GM12878 (cell line): ENCODE results near the gene GSTCD. TPM values are rescaled to one million over a fixed set of nuclear protein-coding genes. Genes with fewer than 3 reads are reported as not detected.
A peak's percentile ranks its signal among the peaks of the same experiment; 100 is the strongest.

ENCODE experiments used
- ATAC-seq: fragments of 200-7000 bp; cut with Tn5 transposase; 3 replicates; pipeline ENCODE4 v1.9.1; 2020; ENCODE audit warnings: mild to moderate bottlenecking, moderate library complexity
- BruUV-seq: library from RNA; stranded (reverse); fragments of 400-500 nt; replicated peaks from 2 replicates; lab custom pipeline; 2021; lab: Mats Ljungman, UMichigan
- CTCF ChIA-PET: fragments of 300-600 bp; sonication (Branson Sonifier 250); formaldehyde crosslinking; extraction: SDS; loops from one replicate; lab custom pipeline; 2021; ENCODE audit warnings: inconsistent platforms; lab: Yijun Ruan, JAX
- POLR2A ChIA-PET: fragments of 350-600 bp; formaldehyde crosslinking; extraction: SDS; loops from one replicate; lab custom pipeline; 2021; ENCODE audit warnings: inconsistent platforms; lab: Charles Lee
- RAD21 ChIA-PET: fragments of 300-600 bp; sonication (Branson Sonifier 250); formaldehyde crosslinking; loops from one replicate; lab custom pipeline; 2023; ENCODE audit warnings: antibody characterized with exemption; ENCODE audit not compliant: unreplicated experiment; lab: Charles Lee
- SMC1A ChIA-PET: fragments of 300-600 bp; sonication (Branson Sonifier 250); formaldehyde crosslinking; loops from one replicate; lab custom pipeline; 2023; ENCODE audit not compliant: unreplicated experiment, uncharacterized antibody; lab: Charles Lee
- DNase-seq: peaks from one replicate; pipeline ENCODE4 v3.0.0-alpha.2; 2011; ENCODE audit warnings: low read depth, low spot score
- FAIRE-seq: peaks from 3 replicates; lab custom pipeline; 2011; peaks lifted over from hg19 to GRCh38; lab: Jason Lieb, UNC
- H2AFZ ChIP-seq: 2 replicates; pipeline ENCODE4 v1.6.0; 2011; ENCODE audit warnings: low read depth, low read length, control low read depth; ENCODE audit not compliant: control insufficient read depth
- H3K27ac ChIP-seq: 2 replicates; pipeline ENCODE4 v1.5.1; 2011; ENCODE audit warnings: control low read depth; ENCODE audit not compliant: control insufficient read depth, insufficient read depth
- H3K27me3 ChIP-seq, 2 experiments: replicated peaks in 1 of 2; 2 replicates each; pipeline versions ENCODE4 v1.6.0 to v1.6.1; 2011; ENCODE audit warnings: low read length in 1 of 2; ENCODE audit not compliant: control insufficient read depth in 2 of 2, insufficient read depth in 2 of 2
- H3K36me3 ChIP-seq, 2 experiments: 2 replicates each; pipeline ENCODE4 v1.5.1; 2011; ENCODE audit warnings: low read length in 1 of 2; ENCODE audit not compliant: control insufficient read depth in 2 of 2, insufficient read depth in 2 of 2
- H3K4me1 ChIP-seq: 2 replicates; pipeline ENCODE4 v1.6.1; 2011; ENCODE audit warnings: mild to moderate bottlenecking, low read length, moderate library complexity, mixed read lengths; ENCODE audit not compliant: control insufficient read depth, insufficient read depth
- H3K4me2 ChIP-seq: 2 replicates; pipeline ENCODE4 v1.6.0; 2011; ENCODE audit warnings: control low read depth; ENCODE audit not compliant: control insufficient read depth, insufficient read depth
- H3K4me3 ChIP-seq: fragments of 200-600 bp; sonication (generic); 2 replicates; pipeline ENCODE4 v1.5.1; 2016
- H3K79me2 ChIP-seq: 2 replicates; pipeline ENCODE4 v1.6.0; 2011; ENCODE audit warnings: low read length; ENCODE audit not compliant: control insufficient read depth, insufficient read depth
- H3K9ac ChIP-seq: 2 replicates; pipeline ENCODE4 v1.8.0; 2011; ENCODE audit warnings: low read length, control low read depth, mixed read lengths; ENCODE audit not compliant: control insufficient read depth, insufficient read depth
- H3K9me3 ChIP-seq: replicated peaks from 3 replicates; pipeline ENCODE4 v1.5.1; 2011; ENCODE audit warnings: mild to moderate bottlenecking, low read length; ENCODE audit not compliant: control insufficient read depth, insufficient read depth
- H4K20me1 ChIP-seq: 2 replicates; pipeline ENCODE4 v1.6.0; 2011; ENCODE audit not compliant: control insufficient read depth, insufficient read depth
- ESRRA ChIP-seq: IDR thresholded peaks from 2 replicates; pipeline ENCODE4 v1.6.1; 2012; ENCODE audit warnings: mild to moderate bottlenecking, low read length, improper control_type of control experiment
- MEF2B ChIP-seq: fragments of 450-650 bp; IDR thresholded peaks from 2 replicates; pipeline ENCODE4 v1.6.1; 2018; ENCODE audit warnings: mild to moderate bottlenecking, moderate library complexity; ENCODE audit not compliant: partially characterized antibody, poor library complexity, severe bottlenecking
- NR2F1 ChIP-seq: fragments of 450-650 bp; conservative IDR thresholded peaks from 2 replicates; pipeline ENCODE4 v1.6.1; 2017; ENCODE audit warnings: mild to moderate bottlenecking
- POLR2A ChIP-seq: IDR thresholded peaks from 2 replicates; pipeline ENCODE4 v1.6.1; 2011; ENCODE audit warnings: low read depth, mild to moderate bottlenecking, low read length
- SRF ChIP-seq, 2 experiments: IDR thresholded peaks; 2 replicates each; pipeline ENCODE4 v1.6.1; 2011; ENCODE audit warnings: low read depth in 2 of 2, low read length in 2 of 2, mild to moderate bottlenecking in 1 of 2, moderate library complexity in 1 of 2
- SUZ12 ChIP-seq: fragments of 200-600 bp; sonication (generic); IDR thresholded peaks from one replicate; pipeline ENCODE4 v1.6.1; 2018; ENCODE audit warnings: antibody characterized with exemption, mild to moderate bottlenecking; ENCODE audit not compliant: unreplicated experiment
- ZBTB40 ChIP-seq: fragments of 450-650 bp; IDR thresholded peaks from 2 replicates; pipeline ENCODE4 v1.6.1; 2016; ENCODE audit warnings: mild to moderate bottlenecking, moderate library complexity, borderline replicate concordance
- ZNF217 ChIP-seq: fragments of 450-650 bp; IDR thresholded peaks from 2 replicates; pipeline ENCODE4 v1.6.1; 2017; ENCODE audit warnings: antibody characterized with exemption, mild to moderate bottlenecking
- WGBS: methylation state at CpG from one replicate; pipeline ENCODE4 v1.1.6; 2016; ENCODE audit warnings: low lambda C conversion rate; ENCODE audit not compliant: insufficient replicate concordance, insufficient coverage; ENCODE audit errors: missing lambda C conversion rate; 5-methylcytosine and 5-hydroxymethylcytosine counted together
- in situ Hi-C: fragments of 300-500 bp; cut with MboI; formaldehyde crosslinking; loops from 9 replicates; pipeline ENCODE4 v1.14.3; 2018; ENCODE audit warnings: mixed read lengths
- intact Hi-C: fragments of 100-400 bp; cut with micrococcal nuclease; formaldehyde crosslinking; loops from one replicate; pipeline ENCODE4 v1.14.2; 2022; ENCODE audit not compliant: unreplicated experiment
- polyA plus RNA-seq, 11 experiments: library from polyadenylated mRNA; depleted of rRNA in 4 of 11; unstranded in 6 of 11; stranded (reverse) in 5 of 11; fragments of >200 nt; fragmentation: Nextera tagmentation in 4 of 11; fragmentation: Illumina TruSeq in 1 of 11; extraction: Ambion mirVana in 4 of 11; extraction: Trizol in 1 of 11; gene quantifications; 1 replicate in 1 of 11; 2 replicates in 10 of 11; pipeline versions ENCODE4 v1.2.1 to v1.2.3, GENCODE V29; 2011 to 2016; ENCODE audit warnings: inconsistent platforms in 2 of 11, missing spikeins in 2 of 11, low read depth in 1 of 11
- total RNA-seq, 4 experiments: library from RNA; depleted of rRNA in 3 of 4; stranded (reverse); fragments of >200 nt in 3 of 4; fragmentation: Illumina TruSeq in 1 of 4; extraction: Trizol in 1 of 4; gene quantifications; 2 replicates each; pipeline versions ENCODE4 v1.2.1 to v1.2.3, GENCODE V29; 2013 to 2021

Gene GSTCD
- total and polyA plus RNA-seq, 10 of the 15 experiments (the other 5 are each of a cell fraction or from before 2014, with no cell fraction given), result 4.3 to 28.4 (median 14.1) TPM

- Histone ChIP-seq H3K4me3 (no peak overlapping the region), H3K27ac (no peak overlapping the region), H2AFZ (no peak overlapping the region), H3K4me1 (no peaks in the 10 kb centered on the region), H3K9me3 (no peaks in the 10 kb centered on the region; the same call in 2 of the 3 replicates), H3K4me2 (no peak overlapping the region), H3K9ac (no peak overlapping the region), H3K27me3 (no peaks in the 10 kb centered on the region), H4K20me1 (no peaks in the 10 kb centered on the region), H3K79me2 (no peaks in the 10 kb centered on the region), H3K36me3 (peaks cover 0 to 1% of the 10 kb centered on the region in 2 experiments; a peak in 2 of 4 replicates)
- no peak for FAIRE-seq
- no peak for DNase-seq
- intact Hi-C loops, result no loop called here
- CTCF ChIA-PET, result no interaction called here
- BruUV-seq, result no TSS peak
- POLR2A ChIA-PET, result no interaction called here
- in situ Hi-C loops, result no loop called here
- RAD21 ChIA-PET, result no interaction called here
- ATAC-seq, result peak; percentile 79
- WGBS, result 83% methylated on average over 3 of the region's 3 CpGs
- TF ChIP-seq NR2F1, result 0 out of 2 replicates have a peak, but pooled peaks have one; percentile 27
- peak; percentile 33 for TF ChIP-seq MEF2B
- TF ChIP-seq SUZ12, result no peak
- no peak for TF ChIP-seq SRF (IDR thresholded peaks at IDR 0.05; ENCODE audit: low read depth in 2 of 2, low read length in 2 of 2)
- SMC1A ChIA-PET, result interaction anchor here (1.2 kb wide), 1 partner anchor 82 kb away, joined by 4 read pairs; no protein-coding TSS in a partner anchor
Measured at GRCh38 chr4:105836537-105836936, 128.0 kb downstream of the GSTCD start.

GRCh38 chr4:105837037-105837436 is 128.5 kb downstream of the GSTCD start:
- DNase-seq, result no peak
- POLR2A ChIA-PET, result no interaction called here
- no peak overlapping the region for H3K9ac ChIP-seq
- no peak for ATAC-seq
- no peak overlapping the region for H3K4me3 ChIP-seq
- H2AFZ ChIP-seq, result no peak overlapping the region
- no peaks in the 10 kb centered on the region for H3K4me1 ChIP-seq
- in situ Hi-C loops (no loop called here), intact Hi-C loops (no loop called here)
- no peak for TF ChIP-seq ESRRA
- TF ChIP-seq ZBTB40, result no peak
- no peak for TF ChIP-seq POLR2A
- no peak for TF ChIP-seq ZNF217
- peaks cover 0 to 1% of the 10 kb centered on the region in 2 experiments; a peak in 2 of 4 replicates for H3K36me3 ChIP-seq
- FAIRE-seq, result no peak
- H3K4me2 ChIP-seq, result no peak overlapping the region
- H3K27ac ChIP-seq, result no peak overlapping the region
- no peaks in the 10 kb centered on the region for H3K79me2 ChIP-seq
- CTCF ChIA-PET, result no interaction called here
- no peaks in the 10 kb centered on the region for H3K27me3 ChIP-seq
- SMC1A ChIA-PET, result no interaction called here
- no peaks in the 10 kb centered on the region; the same call in 2 of the 3 replicates for H3K9me3 ChIP-seq
- no TSS peak for BruUV-seq
- RAD21 ChIA-PET, result no interaction called here
- WGBS, result 98% methylated on average over 2 of the region's 2 CpGs
- H4K20me1 ChIP-seq, result no peaks in the 10 kb centered on the region
